ENCODE results near the gene FMO5.

DNA sequence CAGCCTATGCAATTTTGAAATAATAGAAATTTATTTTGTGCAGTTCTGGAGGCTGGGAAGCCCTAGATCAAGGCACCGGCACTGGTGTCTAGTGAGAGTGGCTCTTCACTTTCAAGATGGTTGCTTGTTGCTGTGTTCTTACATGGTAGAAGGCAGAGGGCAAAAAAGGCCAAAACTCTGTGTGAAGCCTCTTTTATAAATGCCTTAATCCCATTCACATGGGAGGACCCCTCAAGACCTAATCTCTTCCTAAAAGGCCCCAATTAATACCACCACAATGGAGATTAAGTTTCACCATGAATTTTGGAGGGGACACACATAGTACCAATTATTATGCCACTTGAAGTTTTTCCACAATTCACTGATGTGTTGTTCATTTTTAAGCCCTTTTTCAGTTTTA lies 73.9 kb downstream of the FMO5 start:
- TF ChIP-seq, protein P1, sequence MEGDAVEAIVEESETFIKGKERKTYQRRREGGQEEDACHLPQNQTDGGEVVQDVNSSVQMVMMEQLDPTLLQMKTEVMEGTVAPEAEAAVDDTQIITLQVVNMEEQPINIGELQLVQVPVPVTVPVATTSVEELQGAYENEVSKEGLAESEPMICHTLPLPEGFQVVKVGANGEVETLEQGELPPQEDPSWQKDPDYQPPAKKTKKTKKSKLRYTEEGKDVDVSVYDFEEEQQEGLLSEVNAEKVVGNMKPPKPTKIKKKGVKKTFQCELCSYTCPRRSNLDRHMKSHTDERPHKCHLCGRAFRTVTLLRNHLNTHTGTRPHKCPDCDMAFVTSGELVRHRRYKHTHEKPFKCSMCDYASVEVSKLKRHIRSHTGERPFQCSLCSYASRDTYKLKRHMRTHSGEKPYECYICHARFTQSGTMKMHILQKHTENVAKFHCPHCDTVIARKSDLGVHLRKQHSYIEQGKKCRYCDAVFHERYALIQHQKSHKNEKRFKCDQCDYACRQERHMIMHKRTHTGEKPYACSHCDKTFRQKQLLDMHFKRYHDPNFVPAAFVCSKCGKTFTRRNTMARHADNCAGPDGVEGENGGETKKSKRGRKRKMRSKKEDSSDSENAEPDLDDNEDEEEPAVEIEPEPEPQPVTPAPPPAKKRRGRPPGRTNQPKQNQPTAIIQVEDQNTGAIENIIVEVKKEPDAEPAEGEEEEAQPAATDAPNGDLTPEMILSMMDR (IDR thresholded peaks at IDR 0.05), result no peak
- TF ChIP-seq POLR2AphosphoS5 (IDR thresholded peaks at IDR 0.05), result no peak
